Naive thymus-derived CD4-positive, alpha-beta T cell (primary cell): ENCODE data around the gene LIPI. TPM values are rescaled to one million over a fixed set of nuclear protein-coding genes. Genes with fewer than 3 reads are reported as not detected.
"Not testable (repeated sequence)": the region's sequence is repeated elsewhere in the genome, so short reads cannot be mapped to it uniquely, and the experiment has no call there.

Experiments used
- ATAC-seq: fragments of 150-1000 bp; cut with Tn5 transposase; 2 replicates; pipeline ENCODE4 v1.10.0; 2021; ENCODE audit warnings: mild to moderate bottlenecking, moderate library complexity
- CTCF ChIA-PET: fragments of 350-600 bp; sonication (Branson Sonifier 250); formaldehyde crosslinking; loops from one replicate; lab custom pipeline; 2021; ENCODE audit warnings: antibody characterized with exemption; lab: Charles Lee
- POLR2A ChIA-PET: fragments of 350-600 bp; sonication (Branson Sonifier 250); formaldehyde crosslinking; loops from one replicate; lab custom pipeline; 2021; ENCODE audit warnings: antibody characterized with exemption, inconsistent platforms; lab: Charles Lee
- DNase-seq, 9 donors: peaks; one replicate each; pipeline versions ENCODE4 v3.0.0 to v3.0.0-alpha.2; 2020 to 2022; ENCODE audit warnings: mixed read lengths in 1 of 9
- H3K27ac ChIP-seq: one replicate; pipeline ENCODE4 v1.7.0; 2013; ENCODE audit warnings: mild to moderate bottlenecking, low read depth, low read length, moderate library complexity
- H3K27me3 ChIP-seq, 2 donors: one replicate each; pipeline ENCODE4 v1.7.0; 2013; ENCODE audit warnings: low read length in 2 of 2, mild to moderate bottlenecking in 2 of 2, moderate library complexity in 2 of 2; ENCODE audit not compliant: control insufficient read depth in 2 of 2, insufficient read depth in 2 of 2
- H3K36me3 ChIP-seq, 3 experiments: 1 replicate in 2 of 3; 2 replicates in 1 of 3; pipeline ENCODE4 v1.7.0; 2013; ENCODE audit warnings: low read length in 3 of 3, mild to moderate bottlenecking in 3 of 3, moderate library complexity in 1 of 3; ENCODE audit not compliant: insufficient read depth in 3 of 3, control insufficient read depth in 2 of 3
- H3K4me1 ChIP-seq, 2 donors: one replicate each; pipeline ENCODE4 v1.7.0; 2013; ENCODE audit warnings: low read length in 2 of 2, mild to moderate bottlenecking in 2 of 2, moderate library complexity in 1 of 2; ENCODE audit not compliant: control insufficient read depth in 2 of 2, insufficient read depth in 2 of 2
- H3K4me3 ChIP-seq: 2 replicates; pipeline ENCODE4 v1.7.0; 2013; ENCODE audit warnings: mild to moderate bottlenecking, low read length
- H3K9me3 ChIP-seq, 3 experiments: 1 replicate in 2 of 3; 2 replicates in 1 of 3; pipeline ENCODE4 v1.7.0; 2013; ENCODE audit warnings: low read length in 3 of 3; ENCODE audit not compliant: control insufficient read depth in 2 of 3
- H3K27ac Mint-ChIP-seq, 9 donors: one replicate each; pipeline ENCODE4 v1.8.0; 2020 to 2022; ENCODE audit warnings: mixed read lengths in 9 of 9, mild to moderate bottlenecking in 8 of 9, moderate library complexity in 5 of 9, inconsistent platforms in 2 of 9
- H3K27me3 Mint-ChIP-seq, 5 donors: one replicate each; pipeline ENCODE4 v1.8.0; 2021 to 2022; ENCODE audit warnings: mixed read lengths in 5 of 5, mild to moderate bottlenecking in 1 of 5
- H3K36me3 Mint-ChIP-seq, 5 donors: one replicate each; pipeline ENCODE4 v1.8.0; 2020 to 2022; ENCODE audit warnings: mixed read lengths in 5 of 5, mild to moderate bottlenecking in 3 of 5, inconsistent platforms in 1 of 5
- H3K4me1 Mint-ChIP-seq, 7 donors: one replicate each; pipeline ENCODE4 v1.8.0; 2020 to 2022; ENCODE audit warnings: mixed read lengths in 7 of 7, mild to moderate bottlenecking in 3 of 7, inconsistent platforms in 1 of 7
- H3K4me3 Mint-ChIP-seq, 10 donors: one replicate each; pipeline ENCODE4 v1.8.0; 2020 to 2022; ENCODE audit warnings: mild to moderate bottlenecking in 10 of 10, mixed read lengths in 10 of 10, moderate library complexity in 6 of 10, inconsistent platforms in 2 of 10
- H3K9me3 Mint-ChIP-seq, 11 donors: one replicate each; pipeline ENCODE4 v1.8.0; 2020 to 2022; ENCODE audit warnings: mixed read lengths in 11 of 11, mild to moderate bottlenecking in 4 of 11, inconsistent platforms in 1 of 11, moderate library complexity in 1 of 11
- intact Hi-C, 2 donors: fragments of 100-400 bp; cut with micrococcal nuclease; formaldehyde crosslinking; loops; one replicate each; pipeline ENCODE4 v1.15.1; 2023
- polyA plus RNA-seq, 2 donors: library from polyadenylated mRNA; unstranded; fragments of 300-500 nt; fragmentation: Illumina TruSeq; gene quantifications; one replicate each; pipeline ENCODE4 v1.2.3, GENCODE V29; 2021
- total RNA-seq, 6 experiments: library from RNA in 5 of 6; stranded (reverse) in 5 of 6; gene quantifications; 1 replicate in 5 of 6; 2 replicates in 1 of 6; pipeline ENCODE4 v1.2.3 and lab custom pipeline; 2021 to 2026

The LIPI gene
- total and polyA plus RNA-seq, 7 experiments from 2014 or later, result not detected

- Histone ChIP-seq H3K4me3 (no peak overlapping the region), H3K4me1 (no peaks in the 10 kb centered on the region), H3K36me3 (peaks cover 0 to 15% (median 0%) of the 10 kb centered on the region in 3 experiments), H3K27ac (no peak overlapping the region), H3K27me3 (no peaks in the 10 kb centered on the region), H3K9me3 (no peaks in the 10 kb centered on the region)
- H3K27ac Mint-ChIP-seq, result no peak overlapping the region
- intact Hi-C loops, result no loop called here
- H3K36me3 Mint-ChIP-seq, result peaks cover 0 to 51% (median 27%) of the 10 kb centered on the region in 5 donors
- H3K27me3 Mint-ChIP-seq, result peaks cover 0 to under 1% (median 0%) of the 10 kb centered on the region in 5 donors
- H3K4me1 Mint-ChIP-seq, result peaks cover 0 to under 1% (median 0%) of the 10 kb centered on the region in 7 donors
- ChIA-PET POLR2A (no interaction called here), CTCF (no interaction called here)
- no peak overlapping the region for H3K4me3 Mint-ChIP-seq
- ATAC-seq (peak; percentile 54), DNase-seq (no peak)
- H3K9me3 Mint-ChIP-seq, result peaks cover 0 to 3% (median under 1%) of the 10 kb centered on the region in 11 donors
Observed at GRCh38 chr21:14223365-14223764, 12.6 kb upstream of the LIPI start.

GRCh38 chr21:14215971-14216641 is 5.4 kb upstream of the LIPI start, which contains the start of gene RBM11:
TSS of gene RBM11 (plus strand) at chr21:14216157. CDS start at chr21:14216187, 30 bp downstream.
- peak within 1 kb of the TSS; percentile 86 to 93 (median 90) for H3K4me3 Mint-ChIP-seq
- peaks cover 4 to 26% (median 8%) of the 10 kb centered on the region in 5 donors for H3K27me3 Mint-ChIP-seq
- ChIA-PET POLR2A (no interaction called here), CTCF (no interaction called here)
- intact Hi-C loops, result loop anchor here (1.0 to 10.0 kb wide), 11 partner anchors 37 to 1629 kb away; partner anchors contain the start of genes USP25 (in 2 of the 2), HSPA13 (in 1 of the 2) and SAMSN1 (in 1 of the 2)
- Histone ChIP-seq H3K36me3 (peaks cover 0 to 4% (median 0%) of the 10 kb centered on the region in 3 experiments), H3K9me3 (no peaks in the 10 kb centered on the region), H3K4me3 (peak within 1 kb of the TSS; percentile 80), H3K27me3 (no peaks in the 10 kb centered on the region), H3K4me1 (peaks cover 0 to 8% of the 10 kb centered on the region in 2 donors), H3K27ac (peak within 1 kb of the TSS; percentile 77)
- peaks cover 0 to 4% (median 0%) of the 10 kb centered on the region in 5 donors for H3K36me3 Mint-ChIP-seq
- peak; percentile 99 for ATAC-seq
- H3K27ac Mint-ChIP-seq, result peak within 1 kb of the TSS in 8 of 9 donors; percentile 61 to 88 (median 82)
- H3K9me3 Mint-ChIP-seq, result peaks cover 0 to 1% (median 0%) of the 10 kb centered on the region in 11 donors
- peaks cover 0 to 10% (median 8%) of the 10 kb centered on the region in 7 donors for H3K4me1 Mint-ChIP-seq
- peak; percentile 69 to 88 (median 82) for DNase-seq

GRCh38 chr21:14213164-14213563 is 2.4 kb upstream of the LIPI start:
- POLR2A ChIA-PET, result no interaction called here
- Histone ChIP-seq H3K9me3 (no peaks in the 10 kb centered on the region), H3K27me3 (no peaks in the 10 kb centered on the region), H3K27ac (no peak overlapping the region), H3K4me3 (no peak overlapping the region), H3K4me1 (peaks cover 0 to 8% of the 10 kb centered on the region in 2 donors), H3K36me3 (peaks cover 0 to 4% (median 0%) of the 10 kb centered on the region in 3 experiments)
- Mint-ChIP-seq H3K27ac (no peak overlapping the region), H3K27me3 (peaks cover 5 to 29% (median 13%) of the 10 kb centered on the region in 5 donors), H3K4me1 (peaks cover 0 to 12% (median 8%) of the 10 kb centered on the region in 7 donors), H3K9me3 (peaks cover 0 to 1% (median 0%) of the 10 kb centered on the region in 11 donors), H3K36me3 (no peaks in the 10 kb centered on the region), H3K4me3 (no peak overlapping the region)
- no peak for ATAC-seq
- DNase-seq, result no peak
- intact Hi-C loops, result loop anchor here (10.0 kb wide), 3 partner anchors 128 to 1632 kb away; no protein-coding TSS in a partner anchor
- CTCF ChIA-PET, result no interaction called here

- Mint-ChIP-seq H3K4me1 (peaks cover 0 to 4% (median 0%) of the 10 kb centered on the region in 7 donors), H3K36me3 (peaks cover 0 to under 1% (median 0%) of the 10 kb centered on the region in 5 donors), H3K27ac (no peak overlapping the region), H3K27me3 (peaks cover 6 to 15% (median 11%) of the 10 kb centered on the region in 5 donors), H3K9me3 (peaks cover 0 to 2% (median 0%) of the 10 kb centered on the region in 11 donors), H3K4me3 (no peak overlapping the region)
- no peak overlapping the region for H3K27ac ChIP-seq
- DNase-seq, result no peak
- no peaks in the 10 kb centered on the region for H3K27me3 ChIP-seq
- ChIA-PET POLR2A (no interaction called here), CTCF (no interaction called here)
- ATAC-seq, result no peak
- no peak overlapping the region for H3K4me3 ChIP-seq
- H3K4me1 ChIP-seq, result no peaks in the 10 kb centered on the region
- intact Hi-C loops, result no loop called here
- no peaks in the 10 kb centered on the region for H3K36me3 ChIP-seq
- no peaks in the 10 kb centered on the region for H3K9me3 ChIP-seq
Observed at GRCh38 chr21:14206222-14206621, 4.5 kb downstream of the LIPI start.

GRCh38 chr21:14166463-14167223 is 44.1 kb downstream of the LIPI start:
- H3K4me3 ChIP-seq, H3K36me3 Mint-ChIP-seq, H3K27me3 Mint-ChIP-seq, H3K27ac Mint-ChIP-seq, H3K4me1 Mint-ChIP-seq, H3K4me1 ChIP-seq, H3K9me3 ChIP-seq, H3K27ac ChIP-seq, H3K36me3 ChIP-seq, CTCF ChIA-PET, H3K4me3 Mint-ChIP-seq, H3K27me3 ChIP-seq, POLR2A ChIA-PET, intact Hi-C loops, ATAC-seq, DNase-seq: not testable (repeated sequence)
- H3K9me3 Mint-ChIP-seq, result peaks cover 0 to 18% (median 2%) of the 10 kb centered on the region in 11 donors

GRCh38 chr21:14143999-14144398 is 66.8 kb downstream of the LIPI start:
- H3K9me3 ChIP-seq, result no peaks in the 10 kb centered on the region
- Mint-ChIP-seq H3K9me3 (no peaks in the 10 kb centered on the region), H3K27ac (no peak overlapping the region), H3K4me3 (no peak overlapping the region), H3K36me3 (no peaks in the 10 kb centered on the region), H3K4me1 (no peaks in the 10 kb centered on the region), H3K27me3 (peaks cover 0 to 26% (median 0%) of the 10 kb centered on the region in 5 donors)
- ATAC-seq (no peak), DNase-seq (no peak)
- H3K27ac ChIP-seq, result no peak overlapping the region
- no peaks in the 10 kb centered on the region for H3K36me3 ChIP-seq
- H3K4me3 ChIP-seq, result no peak overlapping the region
- no peaks in the 10 kb centered on the region for H3K4me1 ChIP-seq
- POLR2A ChIA-PET, result no interaction called here
- intact Hi-C loops, result no loop called here
- H3K27me3 ChIP-seq, result no peaks in the 10 kb centered on the region
- CTCF ChIA-PET, result no interaction called here
